WTC11 (cell line): Measurements from ENCODE around the gene RIMBP2.

Experiments used
- CREB1 ChIP-seq: sonication (generic); formaldehyde crosslinking; IDR thresholded peaks from 2 replicates; pipeline ENCODE4 v1.8.0; 2023; ENCODE audit warnings: mild to moderate bottlenecking, missing genetic modification reagents
- FOXJ3 ChIP-seq: sonication (generic); formaldehyde crosslinking; IDR thresholded peaks from 2 replicates; pipeline ENCODE4 v1.9.0; 2021; ENCODE audit warnings: missing genetic modification reagents, mild to moderate bottlenecking, borderline replicate concordance
- FOXP1 ChIP-seq: sonication (generic); formaldehyde crosslinking; IDR thresholded peaks from 2 replicates; pipeline ENCODE4 v1.8.0; 2022; ENCODE audit warnings: missing genetic modification reagents, mild to moderate bottlenecking, moderate library complexity, borderline replicate concordance
- JUN ChIP-seq: sonication (generic); formaldehyde crosslinking; IDR thresholded peaks from 2 replicates; pipeline ENCODE4 v1.8.0; 2023; ENCODE audit warnings: mild to moderate bottlenecking, missing genetic modification reagents
- NFE2L1 ChIP-seq: sonication (generic); formaldehyde crosslinking; IDR thresholded peaks from 2 replicates; pipeline ENCODE4 v1.8.1; 2023; ENCODE audit warnings: missing genetic modification reagents
- NFYB ChIP-seq: sonication (generic); formaldehyde crosslinking; conservative IDR thresholded peaks from 2 replicates; pipeline ENCODE4 v1.8.0; 2022; ENCODE audit warnings: low read depth, missing genetic modification reagents
- NR1H2 ChIP-seq: sonication (generic); formaldehyde crosslinking; IDR thresholded peaks from 2 replicates; pipeline ENCODE4 v1.9.0; 2021; ENCODE audit warnings: mild to moderate bottlenecking, moderate library complexity, missing genetic modification reagents
- NR3C1 ChIP-seq: sonication (generic); formaldehyde crosslinking; conservative IDR thresholded peaks from 2 replicates; pipeline ENCODE4 v1.8.1; 2023; ENCODE audit warnings: low read depth, mild to moderate bottlenecking, missing genetic modification reagents
- ZNF423 ChIP-seq: fragments of 250-450 bp; sonication (Bioruptor Pico); IDR thresholded peaks from 2 replicates; pipeline ENCODE4 v2.1.2; 2022; ENCODE audit warnings: mild to moderate bottlenecking, moderate library complexity
- TF ChIP-seq, protein P1 (sequence below): sonication (generic); formaldehyde crosslinking; IDR thresholded peaks from 2 replicates; pipeline ENCODE4 v1.8.0; 2022; ENCODE audit warnings: mild to moderate bottlenecking, missing genetic modification reagents
- TF ChIP-seq, protein P2 (sequence below): fragments of 200-600 bp; IDR thresholded peaks from 2 replicates; pipeline ENCODE4 v1.8.0; 2022; ENCODE audit warnings: antibody characterized with exemption
- TF ChIP-seq, protein P3 (sequence below): sonication (generic); formaldehyde crosslinking; IDR thresholded peaks from 2 replicates; pipeline ENCODE4 v1.8.1; 2023; ENCODE audit warnings: mild to moderate bottlenecking, moderate library complexity, missing genetic modification reagents
- TF ChIP-seq, protein P4 (sequence below): sonication (generic); formaldehyde crosslinking; IDR thresholded peaks from 2 replicates; pipeline ENCODE4 v1.8.1; 2022; ENCODE audit warnings: low read depth, mild to moderate bottlenecking, moderate library complexity, missing genetic modification reagents, borderline replicate concordance

DNA sequence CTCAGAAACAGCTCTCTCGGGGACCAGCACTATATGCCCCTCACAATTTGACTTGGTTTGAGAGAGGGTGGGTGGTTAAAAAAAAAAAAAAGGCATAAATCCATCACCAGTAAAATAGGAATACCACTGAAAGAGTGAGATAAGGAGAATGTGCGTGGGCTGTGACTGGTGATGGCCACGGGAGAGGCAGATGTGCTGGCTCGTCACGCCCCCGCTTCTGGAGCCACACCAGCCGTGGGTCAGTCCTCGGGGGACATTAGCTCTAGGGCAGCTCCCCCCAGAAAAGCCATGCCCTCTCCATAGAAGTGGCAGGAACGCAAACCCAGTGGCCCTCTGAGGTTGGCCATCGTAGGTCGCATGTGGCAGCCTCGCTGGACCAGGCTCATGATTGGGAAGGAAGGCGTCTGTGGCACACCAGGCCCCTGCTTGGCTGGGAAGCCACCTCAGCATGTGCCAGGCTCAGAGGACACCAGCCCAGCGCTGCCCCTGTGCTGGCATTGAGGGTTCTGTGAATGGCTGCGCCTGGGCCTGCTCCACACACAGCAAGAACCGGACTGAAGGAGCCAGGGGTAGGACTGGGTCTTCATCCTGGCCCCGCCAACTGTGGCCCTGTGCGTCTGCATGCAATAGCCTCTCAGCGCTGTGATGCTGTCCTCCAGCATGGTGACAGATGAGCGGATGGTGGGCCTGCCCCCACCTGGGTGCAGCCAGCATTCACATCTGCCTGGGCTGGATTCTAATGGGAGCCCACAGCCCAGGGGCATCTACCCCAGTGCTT, 267.9 kb downstream of the RIMBP2 start:
- TF ChIP-seq JUN (CRISPR knock-in tag) = no peak
- TF ChIP-seq, protein P1, sequence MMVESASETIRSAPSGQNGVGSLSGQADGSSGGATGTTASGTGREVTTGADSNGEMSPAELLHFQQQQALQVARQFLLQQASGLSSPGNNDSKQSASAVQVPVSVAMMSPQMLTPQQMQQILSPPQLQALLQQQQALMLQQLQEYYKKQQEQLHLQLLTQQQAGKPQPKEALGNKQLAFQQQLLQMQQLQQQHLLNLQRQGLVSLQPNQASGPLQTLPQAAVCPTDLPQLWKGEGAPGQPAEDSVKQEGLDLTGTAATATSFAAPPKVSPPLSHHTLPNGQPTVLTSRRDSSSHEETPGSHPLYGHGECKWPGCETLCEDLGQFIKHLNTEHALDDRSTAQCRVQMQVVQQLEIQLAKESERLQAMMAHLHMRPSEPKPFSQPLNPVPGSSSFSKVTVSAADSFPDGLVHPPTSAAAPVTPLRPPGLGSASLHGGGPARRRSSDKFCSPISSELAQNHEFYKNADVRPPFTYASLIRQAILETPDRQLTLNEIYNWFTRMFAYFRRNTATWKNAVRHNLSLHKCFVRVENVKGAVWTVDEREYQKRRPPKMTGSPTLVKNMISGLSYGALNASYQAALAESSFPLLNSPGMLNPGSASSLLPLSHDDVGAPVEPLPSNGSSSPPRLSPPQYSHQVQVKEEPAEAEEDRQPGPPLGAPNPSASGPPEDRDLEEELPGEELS (CRISPR knock-in tag) = no peak
- TF ChIP-seq, protein P2, sequence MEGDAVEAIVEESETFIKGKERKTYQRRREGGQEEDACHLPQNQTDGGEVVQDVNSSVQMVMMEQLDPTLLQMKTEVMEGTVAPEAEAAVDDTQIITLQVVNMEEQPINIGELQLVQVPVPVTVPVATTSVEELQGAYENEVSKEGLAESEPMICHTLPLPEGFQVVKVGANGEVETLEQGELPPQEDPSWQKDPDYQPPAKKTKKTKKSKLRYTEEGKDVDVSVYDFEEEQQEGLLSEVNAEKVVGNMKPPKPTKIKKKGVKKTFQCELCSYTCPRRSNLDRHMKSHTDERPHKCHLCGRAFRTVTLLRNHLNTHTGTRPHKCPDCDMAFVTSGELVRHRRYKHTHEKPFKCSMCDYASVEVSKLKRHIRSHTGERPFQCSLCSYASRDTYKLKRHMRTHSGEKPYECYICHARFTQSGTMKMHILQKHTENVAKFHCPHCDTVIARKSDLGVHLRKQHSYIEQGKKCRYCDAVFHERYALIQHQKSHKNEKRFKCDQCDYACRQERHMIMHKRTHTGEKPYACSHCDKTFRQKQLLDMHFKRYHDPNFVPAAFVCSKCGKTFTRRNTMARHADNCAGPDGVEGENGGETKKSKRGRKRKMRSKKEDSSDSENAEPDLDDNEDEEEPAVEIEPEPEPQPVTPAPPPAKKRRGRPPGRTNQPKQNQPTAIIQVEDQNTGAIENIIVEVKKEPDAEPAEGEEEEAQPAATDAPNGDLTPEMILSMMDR = no peak
- no peak for TF ChIP-seq NR1H2
- TF ChIP-seq, protein P3, sequence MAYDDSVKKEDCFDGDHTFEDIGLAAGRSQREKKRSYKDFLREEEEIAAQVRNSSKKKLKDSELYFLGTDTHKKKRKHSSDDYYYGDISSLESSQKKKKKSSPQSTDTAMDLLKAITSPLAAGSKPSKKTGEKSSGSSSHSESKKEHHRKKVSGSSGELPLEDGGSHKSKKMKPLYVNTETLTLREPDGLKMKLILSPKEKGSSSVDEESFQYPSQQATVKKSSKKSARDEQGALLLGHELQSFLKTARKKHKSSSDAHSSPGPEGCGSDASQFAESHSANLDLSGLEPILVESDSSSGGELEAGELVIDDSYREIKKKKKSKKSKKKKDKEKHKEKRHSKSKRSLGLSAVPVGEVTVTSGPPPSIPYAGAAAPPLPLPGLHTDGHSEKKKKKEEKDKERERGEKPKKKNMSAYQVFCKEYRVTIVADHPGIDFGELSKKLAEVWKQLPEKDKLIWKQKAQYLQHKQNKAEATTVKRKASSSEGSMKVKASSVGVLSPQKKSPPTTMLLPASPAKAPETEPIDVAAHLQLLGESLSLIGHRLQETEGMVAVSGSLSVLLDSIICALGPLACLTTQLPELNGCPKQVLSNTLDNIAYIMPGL (CRISPR knock-in tag) = no peak
- no peak for TF ChIP-seq NR3C1
- TF ChIP-seq, protein P4, sequence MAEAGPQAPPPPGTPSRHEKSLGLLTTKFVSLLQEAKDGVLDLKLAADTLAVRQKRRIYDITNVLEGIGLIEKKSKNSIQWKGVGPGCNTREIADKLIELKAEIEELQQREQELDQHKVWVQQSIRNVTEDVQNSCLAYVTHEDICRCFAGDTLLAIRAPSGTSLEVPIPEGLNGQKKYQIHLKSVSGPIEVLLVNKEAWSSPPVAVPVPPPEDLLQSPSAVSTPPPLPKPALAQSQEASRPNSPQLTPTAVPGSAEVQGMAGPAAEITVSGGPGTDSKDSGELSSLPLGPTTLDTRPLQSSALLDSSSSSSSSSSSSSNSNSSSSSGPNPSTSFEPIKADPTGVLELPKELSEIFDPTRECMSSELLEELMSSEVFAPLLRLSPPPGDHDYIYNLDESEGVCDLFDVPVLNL = no peak
- TF ChIP-seq ZNF423 (CRISPR knock-in tag) = no peak
- TF ChIP-seq FOXP1 (CRISPR knock-in tag) = no peak
- no peak for TF ChIP-seq FOXJ3 (CRISPR knock-in tag)
- no peak for TF ChIP-seq NFE2L1 (CRISPR knock-in tag)
- no peak for TF ChIP-seq CREB1 (CRISPR knock-in tag)
- TF ChIP-seq NFYB (CRISPR knock-in tag) = no peak
